ENCODE measurements around the gene MRPL38.

Gene MRPL38

DNA sequence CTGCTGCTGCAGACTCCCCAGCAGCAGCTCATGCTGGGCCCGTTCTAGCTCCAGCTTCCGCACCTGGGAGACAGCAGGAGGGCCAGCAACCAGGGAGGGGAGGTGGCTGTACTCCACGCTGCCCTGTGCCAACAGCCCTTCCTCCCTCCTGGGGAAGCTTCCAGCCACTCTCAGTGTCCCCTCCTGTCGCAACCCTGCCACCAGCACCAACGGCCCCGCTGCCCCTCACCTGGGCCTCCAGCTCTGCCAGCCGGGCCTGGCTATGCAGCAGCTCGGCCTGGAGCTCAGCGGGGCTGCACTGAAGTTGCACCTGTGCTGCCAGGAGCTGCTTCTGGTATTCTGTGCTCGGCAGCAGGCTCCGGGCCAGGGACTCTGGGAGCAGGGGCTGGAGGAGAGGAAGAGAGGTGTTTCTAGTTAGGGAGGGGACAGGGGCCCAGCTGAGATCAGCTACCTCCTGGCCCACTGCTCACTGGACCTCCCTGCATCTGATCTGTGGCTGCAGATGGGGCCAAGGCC is 15.4 kb upstream of the MRPL38 start:
- no peak overlapping the region for H3K4me3 ChIP-seq

DNA sequence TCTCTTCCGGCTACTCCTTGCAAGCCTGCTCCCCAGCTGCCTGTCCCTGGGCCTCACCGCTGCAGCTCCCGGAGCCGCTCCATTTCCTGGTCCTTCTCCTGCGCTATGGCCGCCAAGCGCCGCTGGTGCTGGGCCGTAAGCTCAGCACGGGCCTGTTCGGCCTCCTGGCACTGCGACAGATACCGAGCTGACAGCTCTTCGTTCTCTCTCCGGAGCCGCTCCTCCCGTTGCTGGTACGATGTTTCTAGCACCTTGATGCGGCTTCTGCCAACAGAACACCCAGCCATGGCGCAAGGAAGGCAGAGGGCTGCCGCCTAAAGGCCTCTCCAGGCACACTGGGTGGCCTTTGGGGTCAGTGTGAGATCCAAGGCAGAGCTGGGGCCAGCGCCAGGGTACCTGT is 14.9 kb upstream of the MRPL38 start:
- TF ChIP-seq, protein P1, sequence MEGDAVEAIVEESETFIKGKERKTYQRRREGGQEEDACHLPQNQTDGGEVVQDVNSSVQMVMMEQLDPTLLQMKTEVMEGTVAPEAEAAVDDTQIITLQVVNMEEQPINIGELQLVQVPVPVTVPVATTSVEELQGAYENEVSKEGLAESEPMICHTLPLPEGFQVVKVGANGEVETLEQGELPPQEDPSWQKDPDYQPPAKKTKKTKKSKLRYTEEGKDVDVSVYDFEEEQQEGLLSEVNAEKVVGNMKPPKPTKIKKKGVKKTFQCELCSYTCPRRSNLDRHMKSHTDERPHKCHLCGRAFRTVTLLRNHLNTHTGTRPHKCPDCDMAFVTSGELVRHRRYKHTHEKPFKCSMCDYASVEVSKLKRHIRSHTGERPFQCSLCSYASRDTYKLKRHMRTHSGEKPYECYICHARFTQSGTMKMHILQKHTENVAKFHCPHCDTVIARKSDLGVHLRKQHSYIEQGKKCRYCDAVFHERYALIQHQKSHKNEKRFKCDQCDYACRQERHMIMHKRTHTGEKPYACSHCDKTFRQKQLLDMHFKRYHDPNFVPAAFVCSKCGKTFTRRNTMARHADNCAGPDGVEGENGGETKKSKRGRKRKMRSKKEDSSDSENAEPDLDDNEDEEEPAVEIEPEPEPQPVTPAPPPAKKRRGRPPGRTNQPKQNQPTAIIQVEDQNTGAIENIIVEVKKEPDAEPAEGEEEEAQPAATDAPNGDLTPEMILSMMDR (IDR thresholded peaks at IDR 0.05), result no peak
- no peak overlapping the region for H3K4me3 ChIP-seq
- H3K27ac ChIP-seq, result no peak overlapping the region
- DNase-seq (ENCODE audit: low spot score), result no peak

More for the DNA sequence above, 15.4 kb upstream of the MRPL38 start:
- DNase-seq (ENCODE audit: low spot score), result no peak
- no peak overlapping the region for H3K27ac ChIP-seq
- TF ChIP-seq, protein P1 (IDR thresholded peaks at IDR 0.05), result no peak

DNA sequence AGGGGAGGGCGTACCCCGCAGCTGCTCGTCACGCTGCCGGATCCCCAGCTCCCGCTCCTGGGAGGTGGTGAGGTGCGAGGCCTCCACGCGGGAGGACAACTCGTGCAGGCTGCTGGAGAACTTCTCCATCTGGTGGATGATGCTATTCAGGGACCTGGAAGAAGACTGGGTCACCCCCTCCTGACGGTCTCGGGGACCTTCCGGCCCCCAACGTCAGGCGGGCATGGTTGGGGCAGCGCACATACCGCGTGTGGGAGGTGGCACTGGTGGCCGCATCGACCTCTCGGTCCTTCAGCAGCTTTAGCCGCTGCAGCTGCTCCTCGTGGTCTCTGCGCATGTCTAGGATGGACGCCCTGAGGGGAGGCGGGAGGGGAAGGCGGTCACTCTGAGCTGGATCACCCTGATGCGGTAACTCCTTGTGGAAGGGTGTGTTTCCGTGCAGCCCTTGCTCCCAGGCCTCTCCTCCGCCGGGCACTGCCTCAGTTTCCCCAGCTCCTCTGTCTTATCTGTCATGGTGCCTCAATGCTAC is 13.3 kb upstream of the MRPL38 start:
- no peak for DNase-seq (ENCODE audit: low spot score)
- Histone ChIP-seq H3K4me3 (no peak overlapping the region), H3K27ac (no peak overlapping the region)
- TF ChIP-seq, protein P1 (IDR thresholded peaks at IDR 0.05), result no peak

DNA sequence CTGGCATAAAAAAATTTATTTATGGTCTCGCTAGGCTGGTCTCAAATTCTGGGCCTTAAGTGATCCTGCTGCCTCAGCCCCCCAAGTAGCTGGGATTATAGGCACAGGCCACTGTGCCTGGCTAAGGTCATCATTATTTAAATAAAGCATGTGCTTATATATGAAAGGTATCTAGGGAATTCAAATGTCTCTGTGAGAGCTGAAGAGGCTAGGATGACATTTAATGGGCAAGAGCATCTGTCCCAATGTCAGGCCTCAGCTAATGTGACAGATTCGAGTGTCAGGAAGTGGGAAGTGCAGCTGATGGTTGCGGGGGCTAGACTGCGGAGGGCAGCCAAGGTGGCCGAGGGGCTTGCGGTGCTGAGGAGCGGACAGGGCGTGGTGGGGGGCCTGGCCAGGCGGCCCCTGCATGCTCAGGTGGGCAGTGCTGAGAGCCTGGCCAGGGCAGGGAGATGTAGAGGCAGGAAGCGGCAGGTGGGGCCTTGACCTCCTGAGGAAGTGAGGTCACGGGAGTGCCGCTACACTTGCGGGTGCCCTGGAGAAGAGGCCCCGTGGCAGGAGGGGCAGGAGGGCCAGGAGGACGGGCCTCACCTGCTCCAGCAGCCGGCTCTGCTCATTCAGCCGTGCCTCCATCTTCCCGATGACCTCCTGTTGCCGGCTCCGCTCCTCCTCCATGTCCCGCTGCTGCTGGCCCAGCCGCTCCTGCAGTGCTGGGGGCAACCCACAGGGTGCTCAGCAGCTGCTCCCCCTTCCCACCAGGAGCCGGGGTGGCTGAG is 12.6 kb upstream of the MRPL38 start:
- no peak overlapping the region for H3K27ac ChIP-seq
- TF ChIP-seq, protein P1 (IDR thresholded peaks at IDR 0.05), result no peak
- no peak for DNase-seq (ENCODE audit: low spot score)
- no peak overlapping the region for H3K4me3 ChIP-seq

DNA sequence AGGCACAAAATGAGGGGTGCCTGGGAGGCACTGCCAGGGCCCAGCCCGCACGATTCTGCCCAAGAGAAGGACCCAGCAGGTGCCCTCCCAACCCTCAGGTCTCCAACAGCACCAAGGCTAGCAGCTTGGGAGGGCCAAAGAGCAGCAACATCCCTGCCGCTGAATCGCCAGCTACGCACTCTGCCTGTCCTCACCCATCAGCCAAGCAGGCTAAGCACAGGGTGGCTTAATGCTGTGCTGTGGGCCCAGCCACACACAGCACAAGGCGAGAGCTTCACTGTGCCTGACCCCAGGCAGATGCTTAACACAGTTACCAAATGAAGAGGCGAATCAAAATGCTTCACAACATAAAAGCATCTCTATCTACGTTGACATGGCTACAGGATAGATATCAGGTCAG is 10.6 kb upstream of the MRPL38 start:
- DNase-seq (ENCODE audit: low spot score), result no peak
- Histone ChIP-seq H3K27ac (no peak overlapping the region), H3K4me3 (no peak overlapping the region)
- TF ChIP-seq, protein P1 (IDR thresholded peaks at IDR 0.05), result no peak

DNA sequence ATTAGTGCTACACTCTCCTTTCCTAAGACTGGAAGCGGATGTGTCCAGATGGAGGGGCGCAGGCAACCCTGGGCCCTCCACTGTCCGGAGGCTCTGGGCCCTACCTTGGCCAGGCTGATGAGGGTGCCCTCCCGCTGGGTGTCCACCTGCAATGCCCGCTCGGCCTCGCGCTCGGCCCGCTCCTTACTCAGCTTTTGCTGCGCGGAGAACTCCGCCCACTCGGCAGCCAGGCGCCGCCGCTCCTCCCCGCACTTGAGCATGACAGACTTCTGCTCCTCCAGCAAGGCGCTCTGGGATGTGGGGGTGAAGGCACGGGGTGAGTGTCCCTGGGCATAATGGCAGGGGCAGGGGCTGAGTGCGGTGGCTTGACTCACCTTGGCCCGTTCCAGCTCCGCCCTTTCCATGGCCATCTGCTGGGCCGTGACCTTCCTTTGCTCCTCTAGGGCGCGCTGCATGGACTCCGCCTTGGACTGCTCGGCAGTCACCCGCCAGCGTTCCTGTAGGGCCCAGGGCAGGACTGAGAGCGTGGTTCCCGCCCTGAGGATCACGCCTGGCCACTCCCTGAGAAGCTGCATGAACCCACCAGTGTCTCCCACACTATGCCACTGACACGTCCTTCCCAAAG is 10.1 kb upstream of the MRPL38 start:
- Histone ChIP-seq H3K4me3 (no peak overlapping the region), H3K27ac (no peak overlapping the region)
- TF ChIP-seq, protein P1 (IDR thresholded peaks at IDR 0.05), result no peak
- DNase-seq (ENCODE audit: low spot score), result no peak
